Lower leg skin (tissue), 4 donors: Measurements from ENCODE around the gene LRRIQ1. TPM values are rescaled to one million over a fixed set of nuclear protein-coding genes. Genes with fewer than 3 reads are reported as not detected.

Experiments used
- DNase-seq, 2 donors: peaks; one replicate each; pipeline ENCODE4 v3.0.0-alpha.2; 2019; ENCODE audit warnings: low spot score in 2 of 2
- H3K4me3 ChIP-seq: fragments of 200-600 bp; sonication (generic); 2 replicates; pipeline ENCODE4 v1.5.1; 2017; ENCODE audit warnings: mild to moderate bottlenecking, low read depth; ENCODE audit not compliant: poor library complexity, severe bottlenecking
- CTCF ChIP-seq, 3 donors: fragments of 450-650 bp; IDR thresholded peaks; one replicate each; pipeline ENCODE4 v1.5.1; 2016; ENCODE audit warnings: antibody characterized with exemption in 3 of 3, mild to moderate bottlenecking in 3 of 3, moderate library complexity in 2 of 3
- POLR2A ChIP-seq, 2 donors: fragments of 450-650 bp; IDR thresholded peaks; one replicate each; pipeline ENCODE4 v1.6.1; 2016 to 2017; ENCODE audit warnings: antibody characterized with exemption in 2 of 2, mild to moderate bottlenecking in 1 of 2, moderate library complexity in 1 of 2
- WGBS, 2 donors: methylation state at CpG; one replicate each; pipeline ENCODE4 v1.1.5; 2018; 5-methylcytosine and 5-hydroxymethylcytosine counted together
- intact Hi-C: fragments of 100-400 bp; cut with DNase I; formaldehyde crosslinking; loops from one replicate; pipeline ENCODE4 v1.15.0; 2023; ENCODE audit warnings: low total_unique reads
- total RNA-seq, 4 donors: library from RNA; depleted of rRNA; stranded (reverse); fragments of >200 nt; gene quantifications; one replicate each; pipeline ENCODE4 v1.1.0, GENCODE V29; 2016

Gene LRRIQ1
- total RNA-seq, result not detected

GRCh38 chr12:85036234-85036707 lies at the start of gene LRRIQ1, which contains the start of gene TSPAN19:
LRRIQ1 (plus strand) TSS chr12:85036351; CDS start chr12:85038177, 1,826 bp downstream.
TSPAN19 (minus strand) TSS chr12:85036277; CDS start chr12:85029946, 6,331 bp downstream.
- DNase-seq, result peak; percentile 19 to 77
- no peak within 1 kb of the TSS for H3K4me3 ChIP-seq
- intact Hi-C loops, result no loop called here
- TF ChIP-seq CTCF (IDR thresholded peaks at IDR 0.05) (no peak), POLR2A (IDR thresholded peaks at IDR 0.05) (no peak)
- 3 to 4% methylated on average over 21 to 22 of the region's 22 CpGs for WGBS, 2 donors

GRCh38 chr12:84986586-84986985 lies 49.6 kb upstream of the LRRIQ1 start:
- 60 to 61% methylated on average over 3 of the region's 3 CpGs for WGBS, 2 donors
- intact Hi-C loops, result no loop called here
- DNase-seq, result no peak

GRCh38 chr12:84994426-84994825 lies 41.7 kb upstream of the LRRIQ1 start:
- intact Hi-C loops, result no loop called here
- TF ChIP-seq POLR2A (IDR thresholded peaks at IDR 0.05) (no peak), CTCF (IDR thresholded peaks at IDR 0.05) (no peak)
- DNase-seq, result no peak
- no peak overlapping the region for H3K4me3 ChIP-seq

More at GRCh38 chr12:84986586-84986985, 49.6 kb upstream of the LRRIQ1 start:
- H3K4me3 ChIP-seq, result no peak overlapping the region
- TF ChIP-seq POLR2A (IDR thresholded peaks at IDR 0.05), result no peak
- no peak for TF ChIP-seq CTCF (IDR thresholded peaks at IDR 0.05)

GRCh38 chr12:84995641-84996040 lies 40.5 kb upstream of the LRRIQ1 start:
- 87% methylated on average over 2 of the region's 2 CpGs for WGBS, 2 donors
- no peak overlapping the region for H3K4me3 ChIP-seq
- TF ChIP-seq CTCF (IDR thresholded peaks at IDR 0.05), result no peak
- TF ChIP-seq POLR2A (IDR thresholded peaks at IDR 0.05), result no peak
- DNase-seq, result no peak
- intact Hi-C loops, result no loop called here

GRCh38 chr12:84996759-84997158 lies 39.4 kb upstream of the LRRIQ1 start:
- intact Hi-C loops, result no loop called here
- TF ChIP-seq POLR2A (IDR thresholded peaks at IDR 0.05) (no peak), CTCF (IDR thresholded peaks at IDR 0.05) (no peak)
- DNase-seq, result no peak
- WGBS, 2 donors, result 68 to 100% methylated on average over 1 of the region's 1 CpG
- H3K4me3 ChIP-seq, result no peak overlapping the region

- TF ChIP-seq POLR2A (IDR thresholded peaks at IDR 0.05), result no peak
- no peak for TF ChIP-seq CTCF (IDR thresholded peaks at IDR 0.05)
- intact Hi-C loops, result no loop called here
- DNase-seq, result no peak
- no peak overlapping the region for H3K4me3 ChIP-seq
Measured at GRCh38 chr12:84998341-84998740, 37.8 kb upstream of the LRRIQ1 start.
